Iris pigment epithelial cell (primary cell): ENCODE results near the gene PHKG2.

Experiments used
- DNase-seq: peaks from one replicate; pipeline ENCODE4 v3.0.0-alpha.2; 2011; ENCODE audit warnings: low read depth

Gene PHKG2

DNA sequence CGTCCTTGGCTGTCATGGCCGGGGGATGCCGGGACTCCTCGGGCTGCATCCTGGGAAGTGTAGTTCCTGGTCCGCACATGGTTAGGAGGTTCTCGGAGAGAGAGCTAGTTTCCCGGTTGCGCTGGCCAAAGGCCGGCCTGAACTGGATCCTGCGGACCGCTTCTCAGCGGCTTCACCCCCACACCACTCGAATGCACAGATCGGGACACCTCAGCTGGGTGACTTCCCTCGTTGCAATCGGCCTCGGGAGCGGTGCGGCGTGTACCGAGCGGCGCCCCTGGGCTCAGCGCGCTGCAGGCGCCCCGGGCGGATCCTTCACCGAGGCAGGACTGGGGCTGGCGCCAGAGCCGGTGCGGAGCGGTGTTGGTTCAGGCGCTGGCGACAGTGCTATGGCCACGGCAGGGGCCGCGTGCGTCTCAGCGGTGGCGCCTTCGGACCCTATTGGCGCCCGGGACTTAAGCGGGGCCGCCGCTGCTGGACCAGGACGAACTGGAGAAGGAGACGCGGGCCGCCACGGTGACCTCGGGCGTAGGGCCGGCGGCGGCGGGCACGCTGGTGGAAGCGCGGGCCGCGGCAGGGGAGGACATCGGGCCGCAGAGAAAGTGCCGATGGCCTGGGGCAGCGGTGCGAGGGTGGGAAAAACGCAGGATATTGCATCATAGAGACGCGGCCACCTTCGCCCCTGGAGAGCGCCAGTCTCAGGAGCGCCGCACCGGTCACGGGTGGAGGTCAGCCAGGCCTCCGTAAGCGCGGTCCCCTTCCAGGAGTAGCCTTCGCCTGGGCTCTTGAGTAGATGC, 27.4 kb downstream of the PHKG2 start:
- peak; percentile 84 for DNase-seq

DNA sequence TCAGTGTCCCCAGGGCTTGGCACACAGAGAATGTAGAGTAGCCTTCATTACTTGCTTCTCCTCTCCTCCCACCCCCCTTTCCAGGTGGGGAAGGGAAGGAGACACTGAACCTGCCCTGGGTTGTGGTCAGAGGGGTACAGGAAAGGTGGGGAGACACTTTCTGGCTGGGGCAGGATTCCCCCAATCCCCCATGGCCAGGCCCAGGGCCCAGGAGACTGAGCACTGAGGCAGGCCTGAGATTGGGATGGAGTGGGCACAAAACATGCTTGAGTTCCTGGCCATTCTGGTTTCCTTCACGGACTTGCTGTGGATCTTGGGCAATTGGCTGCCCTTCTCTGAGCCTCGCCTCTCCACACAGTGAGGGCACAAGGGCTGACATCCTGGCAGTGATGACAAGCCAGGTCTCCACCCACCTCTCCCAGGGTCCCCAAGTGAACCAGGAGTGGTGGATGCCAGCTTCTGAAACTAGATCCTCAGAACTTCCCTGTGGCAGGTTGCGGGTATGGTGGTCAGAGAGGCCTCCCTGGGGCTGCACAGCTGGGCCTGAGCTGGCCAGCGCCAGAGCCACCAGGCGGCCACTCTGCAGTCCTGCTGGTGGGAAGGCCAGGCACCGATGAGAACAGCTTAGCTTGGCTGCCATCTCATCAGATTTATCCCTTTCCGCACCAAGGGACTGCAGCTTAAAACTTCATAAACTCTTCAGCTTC, 29.5 kb downstream of the PHKG2 start:
- DNase-seq = no peak

DNA sequence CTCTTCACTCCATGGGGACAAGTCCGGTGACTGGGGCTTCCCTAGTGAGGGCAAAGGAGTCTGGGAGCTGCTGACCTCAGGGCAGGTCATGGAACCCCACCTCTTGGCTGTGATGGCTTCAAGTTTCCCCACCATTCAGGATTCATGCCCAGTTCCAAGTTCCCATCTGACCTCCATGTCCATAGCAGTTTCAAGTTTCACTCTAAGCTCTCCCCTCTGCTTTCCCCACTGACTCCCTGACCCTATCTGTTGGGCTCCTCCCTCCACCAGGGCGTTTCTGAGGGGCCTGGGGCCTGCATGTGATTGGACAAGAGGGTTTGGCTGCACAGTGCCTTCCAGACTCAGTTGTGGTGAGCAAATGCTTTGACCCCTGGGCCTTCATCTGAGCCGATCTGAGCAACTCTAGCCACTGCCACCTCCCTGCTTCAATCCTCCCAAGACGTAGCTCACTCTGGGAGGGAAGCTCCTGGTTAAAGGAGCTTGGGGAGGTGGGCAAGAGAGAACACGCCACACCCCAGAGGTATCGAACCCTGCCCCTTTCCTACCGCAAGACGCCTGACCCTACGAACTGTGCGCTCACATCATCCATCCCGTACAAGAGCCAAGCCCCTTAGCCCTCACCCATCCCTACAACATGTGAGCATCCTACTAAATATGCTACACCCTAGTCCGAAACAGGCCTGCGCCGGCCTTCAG, 30.5 kb downstream of the PHKG2 start:
- peak; percentile 71 for DNase-seq

DNA sequence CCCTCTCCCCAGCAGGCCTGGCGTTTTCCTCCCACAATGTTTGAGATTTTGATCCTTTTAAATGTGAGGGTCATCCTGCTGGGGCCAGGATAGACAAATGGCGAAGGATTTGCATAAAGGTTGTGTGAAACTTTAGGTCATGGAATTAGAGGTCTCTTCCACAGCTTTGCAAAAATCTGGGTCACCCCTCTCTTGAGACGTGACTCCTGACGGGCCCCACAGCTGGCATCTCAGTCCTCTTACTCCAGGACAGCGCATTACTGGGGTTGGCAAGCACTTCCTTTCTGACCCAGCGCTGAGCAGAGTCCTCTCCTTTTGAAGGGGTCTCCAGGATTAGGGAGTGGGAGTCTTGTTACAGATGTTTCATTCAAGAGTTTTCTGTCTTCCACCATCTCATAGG, 31.4 kb downstream of the PHKG2 start:
- no peak for DNase-seq

DNA sequence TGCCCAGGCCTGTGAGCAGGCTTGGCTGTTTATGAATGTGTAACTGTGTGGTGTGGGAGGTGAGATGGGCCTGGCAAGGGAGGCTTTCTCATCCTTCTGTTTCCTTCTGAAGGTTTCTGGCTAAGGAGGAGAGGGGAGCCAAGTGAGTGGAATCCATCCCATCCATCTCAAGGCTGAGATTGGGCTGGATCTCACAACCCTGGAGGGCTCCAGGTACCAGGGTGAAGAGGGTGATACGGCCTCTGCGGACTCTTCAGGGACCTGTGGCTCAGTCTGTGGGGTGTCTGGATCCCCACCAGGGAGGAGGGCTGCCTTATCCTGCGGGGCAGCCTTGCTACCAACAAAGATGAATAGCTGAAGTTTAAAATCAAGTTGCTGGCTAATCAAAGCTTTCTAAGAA, 31.8 kb downstream of the PHKG2 start:
- no peak for DNase-seq

DNA sequence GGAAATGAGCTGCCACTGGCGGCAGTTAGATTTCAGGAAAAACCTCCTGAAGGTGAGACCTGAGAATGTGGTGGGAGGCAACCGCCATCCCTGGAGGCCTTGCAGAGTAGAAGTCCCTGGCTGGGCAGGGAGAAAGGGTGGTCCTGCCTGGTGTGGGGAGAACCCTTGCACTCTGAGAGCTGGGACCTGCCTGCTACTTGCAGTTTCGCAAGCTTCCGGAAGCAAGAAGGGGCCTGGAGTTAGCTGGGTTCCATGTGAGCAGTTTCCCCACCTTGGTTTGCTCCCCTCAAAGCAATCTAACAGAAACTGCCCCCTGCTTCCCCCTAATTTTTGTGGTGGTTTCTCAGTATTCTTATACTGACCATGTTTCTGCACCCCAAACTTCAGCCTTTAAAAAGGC, 32.3 kb downstream of the PHKG2 start:
- DNase-seq = no peak

DNA sequence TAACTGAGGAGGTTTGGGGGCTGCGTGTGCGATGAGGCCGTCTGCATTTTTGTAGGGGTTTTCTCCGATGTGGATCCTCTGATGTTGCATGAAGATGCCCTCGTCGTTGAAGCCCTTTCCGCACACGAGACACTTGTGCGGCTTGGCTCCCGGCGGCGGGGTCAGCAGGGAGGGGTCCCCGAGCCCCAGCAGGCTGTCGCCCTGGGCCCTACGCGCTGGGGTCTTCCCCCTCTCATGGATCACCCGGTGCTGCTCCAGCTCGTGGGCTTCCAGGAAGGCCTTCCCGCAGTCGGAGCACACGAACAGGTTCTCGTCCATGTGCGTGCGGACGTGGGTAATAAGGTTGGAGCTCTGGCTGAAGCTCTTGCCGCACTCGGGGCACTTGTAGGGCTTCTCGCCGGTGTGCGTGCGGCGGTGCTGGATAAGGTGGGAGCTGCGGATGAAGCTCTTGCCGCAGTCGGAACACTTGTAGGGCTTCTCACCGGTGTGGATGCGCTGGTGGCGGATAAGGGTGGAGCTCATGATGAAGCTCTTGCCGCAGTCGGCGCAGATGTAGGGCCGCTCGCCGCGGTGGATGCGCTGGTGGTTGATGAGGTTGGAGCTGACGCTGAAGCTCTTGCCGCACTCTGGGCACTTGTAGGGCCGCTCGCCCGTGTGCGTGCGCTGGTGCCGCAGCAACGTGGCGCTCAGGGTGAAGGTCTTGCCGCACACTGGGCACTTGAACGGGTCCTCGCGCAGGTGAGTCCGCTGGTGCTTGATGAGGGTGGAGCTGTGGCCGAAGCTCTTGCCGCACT, 34.5 kb downstream of the PHKG2 start:
- no peak for DNase-seq

DNA sequence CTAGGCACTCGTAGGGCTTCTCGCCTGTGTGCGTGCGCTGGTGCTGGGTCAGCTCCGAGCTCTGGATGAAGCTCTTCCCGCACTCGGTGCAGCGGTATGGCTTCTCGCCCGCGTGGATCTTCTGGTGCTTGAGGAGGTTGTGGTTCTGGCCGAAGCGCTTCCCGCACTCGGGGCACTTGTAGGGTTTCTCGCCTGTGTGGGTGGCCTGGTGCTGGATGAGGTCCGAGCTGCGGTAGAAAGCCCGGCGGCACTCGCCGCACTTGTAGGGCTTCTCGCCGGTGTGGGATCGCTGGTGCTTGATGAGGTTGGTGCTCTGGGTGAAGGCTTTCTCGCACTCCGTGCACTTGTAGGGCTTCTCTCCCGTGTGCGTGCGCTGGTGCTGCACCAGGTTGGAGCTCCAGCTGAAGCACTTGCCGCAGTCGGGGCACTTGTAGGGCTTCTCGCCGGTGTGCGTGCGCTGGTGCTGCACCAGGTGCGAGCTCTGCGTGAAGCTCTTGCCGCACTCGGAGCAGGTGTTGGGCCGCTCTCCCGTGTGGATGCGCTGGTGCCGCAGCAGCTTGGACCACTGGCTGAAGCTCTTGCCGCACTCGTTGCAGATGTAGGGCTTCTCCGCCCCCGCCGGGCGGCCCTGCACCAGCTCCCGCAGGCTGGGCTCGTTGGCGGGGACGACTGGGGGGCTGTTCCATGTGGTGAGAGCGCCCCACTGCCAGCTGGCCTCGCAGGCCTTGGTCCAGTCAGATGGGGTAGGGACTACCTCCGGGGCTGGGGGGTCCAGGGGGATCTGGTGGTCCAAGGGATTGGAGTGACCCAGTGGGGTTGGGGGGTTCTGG, 35.3 kb downstream of the PHKG2 start:
- DNase-seq = no peak

DNA sequence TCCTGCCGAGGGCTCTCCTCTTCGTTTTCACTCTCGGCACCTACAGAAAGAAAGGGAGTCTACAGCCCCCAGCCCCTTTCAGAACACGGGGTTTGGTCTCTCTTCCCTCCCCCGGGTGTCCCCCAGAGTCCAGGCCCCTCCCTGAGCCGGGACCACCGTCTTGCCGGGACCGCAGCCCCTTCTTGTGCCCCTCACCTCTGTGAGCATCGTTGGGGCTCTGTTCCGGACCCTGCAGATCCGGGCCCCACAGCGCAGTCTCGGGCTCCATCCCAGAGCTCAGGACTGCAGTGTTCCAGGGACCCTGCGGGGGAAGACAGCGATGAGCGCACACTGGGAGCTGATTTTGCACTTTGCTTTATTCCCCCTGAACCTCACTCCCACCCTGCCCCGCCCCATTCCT, 36.0 kb downstream of the PHKG2 start:
- DNase-seq = no peak

DNA sequence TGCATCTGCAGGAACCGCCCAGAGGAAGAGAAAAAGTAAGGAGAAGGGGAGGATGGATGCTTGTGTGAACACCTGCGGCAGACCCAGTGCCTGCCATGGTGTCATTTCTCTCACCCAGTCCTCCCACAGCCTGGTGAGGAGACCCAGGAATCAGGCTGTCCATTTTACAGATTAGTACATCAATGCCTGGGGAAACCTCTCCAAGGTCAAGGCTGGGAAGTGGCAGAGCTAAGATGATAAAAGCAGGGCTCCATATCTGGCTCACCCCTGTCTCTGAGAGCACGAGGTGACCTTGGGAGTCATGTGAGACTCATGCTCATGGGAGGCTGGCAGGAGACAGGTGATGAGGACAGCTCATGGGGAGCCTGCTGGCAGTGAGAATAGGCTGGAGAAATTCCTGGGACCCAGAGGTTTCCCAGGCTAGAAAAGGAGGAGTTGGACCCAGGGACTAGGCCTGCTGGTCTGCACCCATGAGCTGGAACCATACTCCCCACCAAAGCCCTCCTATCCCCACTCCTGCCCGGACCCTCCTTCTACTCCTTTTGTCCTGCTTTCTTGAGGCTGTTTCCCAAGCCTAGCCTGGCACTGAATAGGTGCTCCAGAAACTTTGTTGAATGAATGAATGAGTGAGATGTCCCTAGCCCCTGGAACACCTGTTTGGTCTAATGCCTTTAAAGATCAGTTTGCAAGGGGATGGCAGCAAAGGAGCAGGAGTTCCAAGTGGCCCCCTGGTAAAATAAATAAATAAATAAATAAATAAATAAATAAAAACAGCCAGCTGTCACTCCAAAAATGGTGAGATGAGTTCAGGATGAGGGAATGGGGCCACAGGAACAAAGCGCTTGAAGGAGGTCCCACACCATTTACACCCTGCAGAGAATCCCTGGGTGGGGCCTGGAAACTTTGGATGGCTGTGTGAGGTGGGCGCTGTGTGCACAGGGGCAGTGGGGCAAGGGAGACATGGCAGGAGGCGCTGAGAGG, 37.2 kb downstream of the PHKG2 start:
- no peak for DNase-seq

DNA sequence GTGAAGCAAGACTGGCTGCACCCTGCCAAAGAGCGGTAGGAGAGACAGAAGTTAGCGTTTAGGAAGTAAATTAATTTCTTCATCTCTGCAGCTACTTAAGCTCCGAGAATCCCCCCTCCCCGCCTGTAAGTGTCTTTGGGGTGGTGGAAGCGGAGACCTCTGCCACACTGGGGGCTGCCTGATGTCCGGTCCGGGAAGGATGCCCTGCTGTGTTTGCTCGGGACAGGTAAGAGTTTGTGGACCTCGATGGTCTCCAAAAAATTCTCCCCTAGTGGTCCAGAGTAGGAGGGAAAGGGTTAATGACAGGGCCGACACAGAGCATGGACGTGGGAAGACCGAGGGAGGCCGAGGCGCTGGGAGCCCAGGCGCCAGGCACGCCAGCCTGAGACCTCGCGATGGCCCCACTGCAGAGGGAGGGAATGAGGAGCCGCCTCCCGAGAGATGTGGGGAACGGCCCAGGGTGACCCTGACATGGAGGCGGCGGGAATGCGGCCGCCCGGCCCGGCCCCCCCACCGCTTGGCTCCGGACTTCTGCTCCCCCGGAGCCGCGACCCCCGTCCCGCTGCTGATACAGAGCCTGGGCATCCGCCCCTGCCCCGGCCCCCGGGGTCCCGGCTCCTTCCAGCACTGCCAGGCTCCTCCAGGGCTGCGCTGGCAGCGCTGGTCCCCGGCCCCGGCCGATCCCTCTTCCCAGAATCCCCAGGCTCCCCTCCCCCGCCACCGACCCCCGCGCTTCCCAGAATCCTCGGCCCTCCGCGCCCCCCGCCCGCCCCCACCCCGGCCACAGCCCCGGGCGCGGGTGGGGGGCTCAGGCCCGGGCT, 38.1 kb downstream of the PHKG2 start:
- DNase-seq = peak; percentile 82

DNA sequence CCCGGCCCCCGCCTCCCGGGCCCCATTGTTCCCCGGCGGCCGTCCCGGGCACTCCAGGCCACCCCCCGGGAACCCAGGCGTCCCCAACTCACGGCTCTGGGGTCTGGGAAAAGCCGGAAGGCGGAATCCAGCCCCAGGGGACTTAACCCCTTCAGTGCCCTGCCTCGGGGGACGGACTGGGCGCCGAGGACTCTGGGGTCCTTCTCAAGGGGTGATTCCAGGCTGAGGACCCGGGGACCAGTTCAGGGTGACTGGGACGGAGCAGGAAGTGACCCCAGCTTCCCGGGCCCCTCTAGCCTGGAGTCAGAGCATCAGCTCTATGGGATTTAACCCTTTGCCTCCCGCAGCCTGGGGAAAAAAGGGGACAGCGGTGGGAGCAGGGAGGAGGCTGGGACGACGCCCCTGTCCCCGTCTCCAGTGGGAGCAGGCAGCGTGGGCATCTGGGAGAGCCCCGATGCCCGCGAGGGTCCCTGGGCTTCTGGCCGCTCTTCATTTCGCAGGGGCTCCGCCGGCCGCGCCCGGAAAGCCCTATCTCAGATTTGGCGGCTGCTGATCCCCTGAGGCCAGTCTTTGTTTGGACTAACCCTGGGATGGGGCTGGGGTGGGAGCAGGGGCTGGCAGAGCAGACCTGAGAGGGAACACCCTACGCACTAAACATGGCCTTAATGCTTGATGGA, 38.8 kb downstream of the PHKG2 start, which contains the start of gene ZNF629:
ZNF629 (minus strand) TSS at position 270 of the 677 bp plus-strand sequence. CDS start 2,723 bp downstream, outside the sequence.
- DNase-seq = peak; percentile 57

DNA sequence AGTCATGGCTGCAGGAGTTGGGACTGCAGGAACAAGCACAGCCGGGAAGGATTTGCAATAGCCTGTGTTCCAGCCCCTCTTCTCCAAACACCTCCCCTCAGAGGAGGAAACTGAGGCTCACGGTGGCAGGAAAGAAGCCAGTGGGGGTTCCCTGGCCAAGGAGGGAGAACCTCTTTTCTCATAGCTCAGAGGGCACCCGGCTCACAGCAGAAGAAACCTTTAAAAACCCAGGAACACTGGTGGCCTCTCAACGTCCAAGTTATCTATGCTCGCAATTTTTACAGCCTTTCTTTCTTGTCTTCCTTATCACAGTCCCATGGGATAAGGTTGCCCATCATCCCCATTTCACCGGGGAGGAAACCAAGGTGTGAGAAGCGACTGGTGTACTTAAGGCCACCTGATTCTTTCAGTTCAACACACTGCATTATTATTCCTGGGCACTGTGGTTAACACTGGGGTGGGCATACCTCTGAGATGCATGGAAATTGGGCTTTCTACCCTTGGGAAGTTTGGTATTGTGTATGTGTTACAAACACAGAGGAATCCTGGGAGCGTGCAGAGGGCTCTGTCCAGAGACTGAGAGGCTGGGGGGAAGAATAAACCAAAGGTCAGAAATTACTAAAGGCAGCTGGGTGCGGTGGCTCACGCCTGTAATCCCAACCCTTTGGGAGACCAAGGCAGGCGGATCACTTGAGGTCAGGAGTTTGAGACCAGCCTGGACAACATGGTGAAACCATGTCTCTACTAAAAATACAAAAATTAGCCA, 39.6 kb downstream of the PHKG2 start:
- peak; percentile 37 for DNase-seq

DNA sequence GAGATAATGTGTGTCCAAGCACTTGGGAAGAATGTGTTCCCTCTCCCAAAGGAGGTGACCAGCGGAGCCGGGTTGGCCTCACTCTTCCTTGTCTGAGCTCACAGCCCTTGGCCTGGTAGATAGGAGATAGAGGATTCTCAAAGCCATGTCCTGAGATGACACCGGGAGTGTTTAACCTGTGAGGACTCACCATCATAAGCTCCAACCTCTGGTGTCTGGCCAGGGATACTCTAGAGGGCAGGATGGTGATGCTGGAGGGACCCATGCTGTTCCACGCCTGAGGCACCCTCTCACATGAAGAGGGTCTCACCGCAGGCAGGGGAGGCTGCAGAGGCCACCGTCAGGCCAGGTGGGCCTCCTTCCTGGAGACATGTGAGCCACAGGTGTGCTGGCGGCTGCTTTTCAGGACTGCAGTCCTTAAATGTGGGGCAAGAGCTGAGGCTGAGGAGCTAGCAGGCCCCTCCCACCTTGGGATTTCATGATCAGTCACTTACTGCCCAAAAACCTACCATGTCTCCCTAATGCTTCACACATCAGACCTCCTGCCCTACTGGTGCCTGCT, 45.4 kb downstream of the PHKG2 start:
- DNase-seq = no peak

DNA sequence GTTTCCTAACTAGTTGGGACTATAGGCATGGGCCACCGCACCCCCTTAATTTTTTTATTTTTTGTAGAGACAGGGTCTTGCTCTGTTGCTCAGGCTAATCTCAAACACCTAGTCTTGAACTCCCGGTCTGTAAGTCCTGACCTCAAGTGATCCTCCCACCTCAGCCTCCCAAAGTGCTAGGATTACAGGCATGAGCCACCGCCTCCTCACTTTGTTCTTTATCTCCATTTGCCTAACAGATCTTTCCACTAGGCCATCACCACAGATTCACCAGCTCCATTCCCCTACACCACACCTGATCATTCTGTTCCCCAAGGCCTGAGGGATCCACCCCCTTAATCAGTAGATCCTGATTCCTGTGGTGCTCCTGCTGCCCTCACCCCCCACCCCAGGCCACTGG, 46.4 kb downstream of the PHKG2 start:
- no peak for DNase-seq

DNA sequence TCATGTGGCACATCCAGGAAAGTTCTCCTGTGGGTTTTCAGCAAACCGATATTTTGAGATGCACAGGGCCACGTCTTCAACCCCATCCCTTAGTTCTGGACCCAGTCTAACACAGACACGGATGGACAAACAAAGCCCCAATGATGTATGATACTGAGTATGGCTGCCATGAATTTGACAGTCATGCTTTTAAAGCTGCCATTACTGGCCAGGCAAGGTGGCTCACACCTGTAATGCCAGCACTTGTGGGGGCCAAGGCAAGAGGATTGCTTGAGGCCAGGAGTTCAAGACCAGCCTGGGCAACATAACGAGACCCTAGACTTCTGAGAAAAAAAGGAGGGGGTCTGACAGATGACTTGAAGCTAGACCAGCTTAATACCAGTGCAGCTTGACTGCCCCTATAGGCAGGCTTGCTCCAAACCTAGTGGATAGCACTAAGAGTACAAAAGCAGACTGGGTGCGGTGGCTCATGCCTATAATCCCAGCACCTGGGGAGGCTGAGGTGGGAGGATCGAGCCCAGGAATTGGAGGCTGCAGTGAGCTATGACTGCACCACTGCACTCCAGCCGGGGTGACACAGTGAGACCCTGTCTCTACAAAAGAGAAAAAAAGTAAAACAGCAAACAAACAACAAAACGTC, 49.6 kb downstream of the PHKG2 start:
- DNase-seq = no peak
